HepG2 (cell line): ENCODE results near the gene BLOC1S1. TPM values are rescaled to one million over a fixed set of nuclear protein-coding genes. Genes with fewer than 3 reads are reported as not detected.

Experiments
- CCDC6 ChIP-seq: sonication (generic); formaldehyde crosslinking; IDR thresholded peaks from 2 replicates; pipeline ENCODE4 v1.8.1; 2022; ENCODE audit warnings: mild to moderate bottlenecking, missing genetic modification reagents, moderate library complexity
- E2F2 ChIP-seq: sonication (generic); formaldehyde crosslinking; IDR thresholded peaks from 2 replicates; pipeline ENCODE4 v1.4.0; 2020; ENCODE audit warnings: missing genetic modification reagents, borderline replicate concordance
- FOXC1 ChIP-seq: sonication (generic); formaldehyde crosslinking; IDR thresholded peaks from 2 replicates; pipeline ENCODE4 v1.8.0; 2022; ENCODE audit warnings: mild to moderate bottlenecking, missing genetic modification reagents, borderline replicate concordance
- FUBP1 ChIP-seq: sonication (generic); formaldehyde crosslinking; IDR thresholded peaks from 2 replicates; pipeline ENCODE4 v1.5.1; 2020; ENCODE audit warnings: missing genetic modification reagents, mild to moderate bottlenecking, borderline replicate concordance
- GTF3A ChIP-seq: sonication (generic); formaldehyde crosslinking; conservative IDR thresholded peaks from 2 replicates; pipeline ENCODE4 v1.4.0; 2020; ENCODE audit warnings: mild to moderate bottlenecking, missing genetic modification reagents
- HOXA5 ChIP-seq: sonication (generic); formaldehyde crosslinking; IDR thresholded peaks from 2 replicates; pipeline ENCODE4 v1.4.0; 2020; ENCODE audit warnings: missing genetic modification reagents
- ISX ChIP-seq: sonication (generic); formaldehyde crosslinking; conservative IDR thresholded peaks from 2 replicates; pipeline ENCODE4 v1.5.0; 2020; ENCODE audit warnings: missing genetic modification reagents
- KLF12 ChIP-seq: sonication (generic); formaldehyde crosslinking; IDR thresholded peaks from 2 replicates; pipeline ENCODE4 v1.4.0; 2020; ENCODE audit warnings: missing genetic modification reagents, borderline replicate concordance
- NCOA1 ChIP-seq: sonication (generic); formaldehyde crosslinking; IDR thresholded peaks from 2 replicates; pipeline ENCODE4 v1.9.0; 2021; ENCODE audit warnings: missing genetic modification reagents
- NCOA2 ChIP-seq: sonication (generic); formaldehyde crosslinking; IDR thresholded peaks from 2 replicates; pipeline ENCODE4 v1.8.0; 2022; ENCODE audit warnings: inconsistent platforms
- PAF1 ChIP-seq: IDR thresholded peaks from 2 replicates; pipeline ENCODE4 v1.6.1; 2016; ENCODE audit warnings: missing genetic modification reagents, missing compliant biosample characterization
- POLR2AphosphoS2 ChIP-seq: IDR thresholded peaks from 2 replicates; pipeline ENCODE4 v1.6.1; 2011; ENCODE audit warnings: low read depth, low read length, improper control_type of control experiment
- TARDBP ChIP-seq: sonication (generic); formaldehyde crosslinking; IDR thresholded peaks from 2 replicates; pipeline ENCODE4 v1.8.0; 2022; ENCODE audit warnings: mild to moderate bottlenecking, missing genetic modification reagents
- TBX2 ChIP-seq: sonication (generic); formaldehyde crosslinking; IDR thresholded peaks from 2 replicates; pipeline ENCODE4 v1.5.0; 2020; ENCODE audit warnings: missing genetic modification reagents, mild to moderate bottlenecking, borderline replicate concordance
- TBX3 ChIP-seq: fragments of 450-650 bp; IDR thresholded peaks from 2 replicates; pipeline ENCODE4 v1.6.1; 2017; ENCODE audit warnings: antibody characterized with exemption, mild to moderate bottlenecking, inconsistent platforms, borderline replicate concordance
- ZBTB20 ChIP-seq: sonication (generic); formaldehyde crosslinking; IDR thresholded peaks from 2 replicates; pipeline ENCODE4 v1.8.1; 2023; ENCODE audit warnings: missing genetic modification reagents, low read depth, mild to moderate bottlenecking, borderline replicate concordance
- ZBTB37 ChIP-seq: sonication (generic); formaldehyde crosslinking; IDR thresholded peaks from 2 replicates; pipeline ENCODE4 v1.4.0; 2020; ENCODE audit warnings: mild to moderate bottlenecking, missing genetic modification reagents
- ZFY ChIP-seq: sonication (generic); formaldehyde crosslinking; IDR thresholded peaks from 2 replicates; pipeline ENCODE4 v1.4.0; 2020; ENCODE audit warnings: missing genetic modification reagents
- ZMYM4 ChIP-seq: sonication (generic); formaldehyde crosslinking; IDR thresholded peaks from 2 replicates; pipeline ENCODE4 v1.8.1; 2023; ENCODE audit warnings: mild to moderate bottlenecking, missing genetic modification reagents
- ZNF160 ChIP-seq: sonication (generic); formaldehyde crosslinking; IDR thresholded peaks from 2 replicates; pipeline ENCODE4 v1.8.0; 2022; ENCODE audit warnings: mild to moderate bottlenecking, inconsistent platforms, missing genetic modification reagents
- ZNF263 ChIP-seq: sonication (generic); formaldehyde crosslinking; IDR thresholded peaks from 2 replicates; pipeline ENCODE4 v1.4.0; 2020; ENCODE audit warnings: missing genetic modification reagents
- ZNF501 ChIP-seq: sonication (generic); formaldehyde crosslinking; IDR thresholded peaks from 2 replicates; pipeline ENCODE4 v1.5.1; 2020; ENCODE audit warnings: mild to moderate bottlenecking, moderate library complexity, missing genetic modification reagents
- ZNF577 ChIP-seq: sonication (generic); formaldehyde crosslinking; IDR thresholded peaks from 2 replicates; pipeline ENCODE4 v1.4.0; 2020; ENCODE audit warnings: mild to moderate bottlenecking, low read depth, missing genetic modification reagents, borderline replicate concordance
- ZNF674 ChIP-seq: sonication (generic); formaldehyde crosslinking; IDR thresholded peaks from 2 replicates; pipeline ENCODE4 v1.5.0; 2020; ENCODE audit warnings: low read depth, mild to moderate bottlenecking, missing genetic modification reagents
- ZNF773 ChIP-seq: sonication (generic); formaldehyde crosslinking; IDR thresholded peaks from 2 replicates; pipeline ENCODE4 v1.4.0; 2020; ENCODE audit warnings: missing genetic modification reagents, borderline replicate concordance
- ZSCAN20 ChIP-seq: sonication (generic); formaldehyde crosslinking; IDR thresholded peaks from 2 replicates; pipeline ENCODE4 v1.4.0; 2020; ENCODE audit warnings: missing genetic modification reagents, mild to moderate bottlenecking, borderline replicate concordance
- polyA plus RNA-seq, 8 experiments: library from polyadenylated mRNA; depleted of rRNA in 3 of 8; stranded (reverse) in 7 of 8; unstranded in 1 of 8; fragments of >200 nt; fragmentation: Illumina TruSeq in 4 of 8; extraction: Trizol in 4 of 8; gene quantifications; 2 replicates each; pipeline versions ENCODE4 v1.2.1 to v1.2.3, GENCODE V29; 2011 to 2016; ENCODE audit warnings: low read depth in 4 of 8, missing spikeins in 1 of 8, mixed read lengths in 1 of 8; ENCODE audit not compliant: insufficient read depth in 1 of 8
- total RNA-seq, 5 experiments: library from RNA; depleted of rRNA; stranded (reverse); fragments of >200 nt; fragmentation: Illumina TruSeq; extraction: Trizol; gene quantifications; 2 replicates each; pipeline ENCODE4 v1.2.3, GENCODE V29; 2016; ENCODE audit warnings: low read depth in 1 of 5

BLOC1S1 gene
- total and polyA plus RNA-seq, 2 of the 13 experiments (the other 11 are each of a cell fraction or from before 2014, with no cell fraction given), result 55.1 to 95.3 TPM

GRCh38 chr12:55681142-55682077 is 34.4 kb upstream of the BLOC1S1 start (continued):
- TF ChIP-seq FOXC1 (CRISPR knock-in tag) (peak; percentile 48; the same call in 1 of the 2 replicates), ZNF160 (CRISPR knock-in tag) (peak; percentile 39; the same call in 1 of the 2 replicates), HOXA5 (CRISPR knock-in tag) (peak; percentile 66; the same call in 1 of the 2 replicates), POLR2AphosphoS2 (no peak), ZMYM4 (peak; percentile 67), KLF12 (CRISPR knock-in tag) (no peak), ZBTB20 (CRISPR knock-in tag) (0 out of 2 replicates have a peak, but pooled peaks have one; percentile 21), CCDC6 (CRISPR knock-in tag) (no peak), NCOA1 (CRISPR knock-in tag) (0 out of 2 replicates have a peak, but pooled peaks have one; percentile 34), TARDBP (CRISPR knock-in tag) (peak; percentile 59; the same call in 1 of the 2 replicates), TBX2 (peak; percentile 51; the same call in 1 of the 2 replicates), ZNF773 (CRISPR knock-in tag) (no peak), ISX (CRISPR knock-in tag) (no peak), ZNF577 (no peak), PAF1 (CRISPR knock-in tag) (no peak), ZNF263 (no peak), NCOA2 (peak; percentile 33; the same call in 1 of the 2 replicates), E2F2 (CRISPR knock-in tag) (no peak), ZSCAN20 (CRISPR knock-in tag) (no peak), ZNF674 (no peak), ZFY (CRISPR knock-in tag) (peak; percentile 53; the same call in 1 of the 2 replicates), GTF3A (CRISPR knock-in tag) (no peak), FUBP1 (CRISPR knock-in tag) (no peak), TBX3 (no peak), ZBTB37 (CRISPR knock-in tag) (no peak), ZNF501 (CRISPR knock-in tag) (peak; percentile 52)
